PC-9 (cell line): ENCODE results near the gene MBD5.

ENCODE experiments used
- CTCF ChIP-seq: fragments of 200-600 bp; sonication (generic); conservative IDR thresholded peaks from 2 replicates; pipeline ENCODE4 v1.6.1; 2017; ENCODE audit warnings: mixed run types, antibody characterized with exemption, mild to moderate bottlenecking, moderate library complexity
- EZH2 ChIP-seq: fragments of 200-600 bp; sonication (generic); IDR thresholded peaks from 2 replicates; pipeline ENCODE4 v1.8.0; 2017; ENCODE audit warnings: antibody characterized with exemption, low read depth

- no peak for TF ChIP-seq EZH2
- no peak for TF ChIP-seq CTCF
These were observed 10.3 kb downstream of the MBD5 start for GRCh38 chr2:148031152-148031551.
